Astrocyte (in vitro differentiated cells and primary cell): Measurements from ENCODE around the gene MLLT10. TPM values are rescaled to one million over a fixed set of nuclear protein-coding genes. Genes with fewer than 3 reads are reported as not detected.

Source experiments
- DNase-seq: peaks from one replicate; pipeline ENCODE4 v3.0.0-alpha.2; 2010; ENCODE audit warnings: low read depth
- FAIRE-seq: peaks from 2 replicates; lab custom pipeline; 2011; peaks lifted over from hg19 to GRCh38; lab: Jason Lieb, UNC
- H2AFZ ChIP-seq: 2 replicates; pipeline ENCODE4 v1.6.0; 2012; ENCODE audit warnings: low read depth, low read length, inconsistent platforms
- H3K27ac ChIP-seq: 2 replicates; pipeline ENCODE4 v1.5.1; 2011; ENCODE audit warnings: low read depth, low read length, inconsistent platforms
- H3K27me3 ChIP-seq: 2 replicates; pipeline ENCODE4 v1.6.0; 2011; ENCODE audit warnings: low read length, inconsistent platforms; ENCODE audit not compliant: insufficient read depth
- H3K36me3 ChIP-seq: 2 replicates; pipeline ENCODE4 v1.5.1; 2011; ENCODE audit warnings: low read length, inconsistent platforms; ENCODE audit not compliant: insufficient read depth
- H3K4me1 ChIP-seq: 2 replicates; pipeline ENCODE4 v1.5.1; 2011; ENCODE audit warnings: low read length, inconsistent platforms; ENCODE audit not compliant: insufficient read depth
- H3K4me2 ChIP-seq: 2 replicates; pipeline ENCODE4 v1.6.0; 2012; ENCODE audit warnings: low read length, inconsistent platforms
- H3K4me3 ChIP-seq: 2 replicates; pipeline ENCODE4 v1.5.1; 2011; ENCODE audit warnings: low read depth, mild to moderate bottlenecking, low read length, inconsistent platforms; ENCODE audit not compliant: insufficient read depth
- H3K79me2 ChIP-seq: 2 replicates; pipeline ENCODE4 v1.6.0; 2012; ENCODE audit warnings: mild to moderate bottlenecking, low read length, inconsistent platforms; ENCODE audit not compliant: insufficient read depth
- H3K9ac ChIP-seq: 2 replicates; pipeline ENCODE4 v1.6.0; 2012; ENCODE audit warnings: mild to moderate bottlenecking, low read length, inconsistent platforms
- H3K9me3 ChIP-seq: 2 replicates; pipeline ENCODE4 v1.5.1; 2012; ENCODE audit warnings: low read depth, mild to moderate bottlenecking, low read length, inconsistent platforms; ENCODE audit not compliant: insufficient read depth
- H4K20me1 ChIP-seq: 2 replicates; pipeline ENCODE4 v1.6.0; 2012; ENCODE audit warnings: low read length, inconsistent platforms; ENCODE audit not compliant: insufficient read depth
- H3K27ac Mint-ChIP-seq: one replicate; pipeline ENCODE4 v1.8.0; 2021; ENCODE audit warnings: mild to moderate bottlenecking, mixed read lengths; ENCODE audit not compliant: unreplicated experiment
- H3K27me3 Mint-ChIP-seq: one replicate; pipeline ENCODE4 v1.8.0; 2021; ENCODE audit warnings: low read depth, mixed read lengths; ENCODE audit not compliant: unreplicated experiment
- H3K36me3 Mint-ChIP-seq: one replicate; pipeline ENCODE4 v1.8.0; 2021; ENCODE audit warnings: low read depth, mixed read lengths; ENCODE audit not compliant: unreplicated experiment
- H3K4me1 Mint-ChIP-seq: one replicate; pipeline ENCODE4 v1.8.0; 2021; ENCODE audit warnings: low read depth, mixed read lengths; ENCODE audit not compliant: unreplicated experiment
- H3K4me3 Mint-ChIP-seq: one replicate; pipeline ENCODE4 v1.8.0; 2021; ENCODE audit warnings: mild to moderate bottlenecking, moderate library complexity, mixed read lengths; ENCODE audit not compliant: unreplicated experiment
- H3K9me3 Mint-ChIP-seq: one replicate; pipeline ENCODE4 v1.8.0; 2021; ENCODE audit warnings: mild to moderate bottlenecking, mixed read lengths; ENCODE audit not compliant: unreplicated experiment
- CTCF ChIP-seq: IDR thresholded peaks from 2 replicates; pipeline ENCODE4 v1.5.1; 2011; ENCODE audit warnings: low read depth, mild to moderate bottlenecking, inconsistent platforms, low read length, moderate library complexity; ENCODE audit not compliant: insufficient read depth
- EZH2 ChIP-seq: IDR thresholded peaks from 2 replicates; pipeline ENCODE4 v1.6.1; 2012; ENCODE audit warnings: mild to moderate bottlenecking, low read length, inconsistent platforms; ENCODE audit not compliant: insufficient read depth
- total RNA-seq: library from RNA; stranded (reverse); gene quantifications from 2 replicates; pipeline ENCODE4 v1.2.1, GENCODE V29; 2021

The MLLT10 gene
- total RNA-seq, 1 donor from 2014 or later, result 46.9 TPM

GRCh38 chr10:21532694-21533466, 1.2 kb upstream of the MLLT10 start:
- Mint-ChIP-seq H3K36me3 (no peaks in the 10 kb centered on the region), H3K4me3 (peak overlapping the region; percentile 82), H3K27ac (peak overlapping the region; percentile 93), H3K9me3 (no peaks in the 10 kb centered on the region), H3K4me1 (peaks cover 26% of the 10 kb centered on the region), H3K27me3 (no peaks in the 10 kb centered on the region)
- Histone ChIP-seq H3K36me3 (no peaks in the 10 kb centered on the region), H3K27ac (peak overlapping the region; percentile 86), H3K4me3 (peak overlapping the region; percentile 59), H3K9me3 (no peaks in the 10 kb centered on the region), H3K4me1 (peaks cover 18% of the 10 kb centered on the region), H3K79me2 (peaks cover 35% of the 10 kb centered on the region), H3K9ac (peak overlapping the region; percentile 81), H3K27me3 (no peaks in the 10 kb centered on the region), H2AFZ (peak overlapping the region; percentile 43), H4K20me1 (peaks cover 20% of the 10 kb centered on the region), H3K4me2 (peak overlapping the region; percentile 93)
- FAIRE-seq, result no peak
- TF ChIP-seq EZH2 (no peak), CTCF (no peak)
- no peak for DNase-seq

- Histone ChIP-seq H3K36me3 (peaks cover 9% of the 10 kb centered on the region), H3K27me3 (no peaks in the 10 kb centered on the region), H3K9ac (peak overlapping the region; percentile 81), H3K4me3 (peak overlapping the region; percentile 78), H3K4me1 (peaks cover 16% of the 10 kb centered on the region), H3K4me2 (peak overlapping the region; percentile 93), H3K9me3 (no peaks in the 10 kb centered on the region), H2AFZ (no peak overlapping the region), H3K79me2 (peaks cover 42% of the 10 kb centered on the region), H4K20me1 (peaks cover 24% of the 10 kb centered on the region), H3K27ac (peak overlapping the region; percentile 47)
- Mint-ChIP-seq H3K36me3 (no peaks in the 10 kb centered on the region), H3K27me3 (no peaks in the 10 kb centered on the region), H3K4me3 (peak overlapping the region; percentile 86), H3K27ac (no peak overlapping the region), H3K4me1 (peaks cover 23% of the 10 kb centered on the region), H3K9me3 (no peaks in the 10 kb centered on the region)
- DNase-seq, result no peak
- no peak for TF ChIP-seq CTCF
- FAIRE-seq, result no peak
Measured at GRCh38 chr10:21534280-21534586, 201 bp downstream of the MLLT10 start.
